Measurements from ENCODE around the gene TWF2.
A peak's percentile ranks its signal among the peaks of the same experiment; 100 is the strongest.

The TWF2 gene

DNA sequence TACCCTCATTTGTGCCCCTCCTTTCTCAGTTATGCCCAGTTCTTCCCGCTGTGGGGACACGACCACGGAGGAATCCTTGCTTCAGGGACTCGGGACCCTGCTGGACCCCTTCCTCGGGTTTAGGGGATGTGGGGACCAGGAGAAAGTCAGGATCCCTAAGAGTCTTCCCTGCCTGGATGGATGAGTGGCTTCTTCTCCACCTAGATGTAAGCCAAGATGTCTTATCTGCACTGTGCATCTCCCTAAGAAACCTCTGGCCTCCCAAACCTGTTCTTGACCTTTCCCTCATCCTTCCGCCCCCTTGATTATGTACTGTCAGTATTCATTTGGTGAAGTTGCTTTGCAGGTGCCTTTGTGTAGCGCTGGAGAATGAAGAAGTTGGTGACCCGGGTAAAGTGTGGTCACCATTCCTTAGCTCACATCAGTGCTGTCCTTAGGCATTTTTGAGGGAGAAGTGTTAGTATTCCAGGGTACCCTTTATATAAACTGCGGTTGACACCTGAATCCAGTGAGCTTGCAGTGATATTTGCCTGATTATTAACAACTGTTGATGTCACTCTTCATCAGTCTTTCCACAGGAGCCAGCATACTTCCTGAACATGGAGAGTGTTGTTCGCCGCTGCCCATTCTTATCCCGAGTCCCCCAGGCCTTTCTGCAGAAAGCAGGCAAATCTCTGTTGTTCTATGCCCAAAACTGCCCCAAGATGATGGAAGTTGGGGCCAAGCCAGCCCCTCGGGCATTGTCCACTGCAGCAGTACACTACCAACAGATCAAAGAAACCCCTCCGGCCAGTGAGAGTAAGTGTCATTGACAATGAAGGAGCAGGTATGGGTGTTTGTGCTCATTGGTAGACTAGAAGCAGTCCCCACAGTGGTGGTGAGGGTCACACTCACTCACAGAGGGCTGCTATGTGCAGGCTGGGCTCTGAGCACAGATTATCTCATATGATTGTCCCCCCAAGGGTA lies 40.0 kb downstream of the TWF2 start:
- no peak for DNase-seq

DNA sequence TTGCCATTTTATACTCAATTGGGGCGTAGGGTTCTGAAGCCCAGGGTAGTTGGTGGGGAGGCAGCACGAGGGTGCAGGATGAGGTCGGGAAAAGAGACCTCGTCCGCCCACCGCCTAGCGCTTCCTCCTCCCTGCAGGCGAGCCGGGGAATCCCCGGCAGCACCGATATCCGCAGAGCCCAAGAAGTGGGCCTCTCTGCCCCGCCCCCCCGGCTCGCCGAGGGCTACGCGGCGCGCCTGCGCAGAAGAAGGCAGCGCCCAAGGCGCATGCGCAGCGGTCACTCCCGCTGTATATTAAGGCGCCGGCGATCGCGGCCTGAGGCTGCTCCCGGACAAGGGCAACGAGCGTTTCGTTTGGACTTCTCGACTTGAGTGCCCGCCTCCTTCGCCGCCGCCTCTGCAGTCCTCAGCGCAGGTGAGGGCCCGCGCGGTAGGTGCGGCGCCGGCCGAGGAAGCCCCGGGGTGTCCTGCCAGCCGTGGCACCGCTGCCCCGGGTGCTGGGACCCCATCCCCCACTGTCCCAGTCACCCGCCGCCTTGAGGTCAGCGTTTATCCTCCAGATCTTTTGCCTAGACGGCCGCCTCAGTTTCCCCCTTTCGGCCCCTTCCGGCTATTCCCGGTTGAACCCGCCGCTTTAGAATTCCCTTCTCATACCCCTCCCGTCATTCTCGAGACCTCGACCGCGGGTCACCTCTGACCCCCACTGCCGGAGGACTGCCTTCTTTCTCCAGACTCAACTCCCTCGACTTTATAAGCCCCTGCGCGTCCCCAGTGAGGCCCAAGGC lies 40.9 kb downstream of the TWF2 start, which contains the start of gene ALAS1:
ALAS1 (plus strand) TSS at position 319 of the 784 bp plus-strand sequence. CDS start 1,082 bp downstream, outside the sequence.
- DNase-seq = peak; percentile 93

DNA sequence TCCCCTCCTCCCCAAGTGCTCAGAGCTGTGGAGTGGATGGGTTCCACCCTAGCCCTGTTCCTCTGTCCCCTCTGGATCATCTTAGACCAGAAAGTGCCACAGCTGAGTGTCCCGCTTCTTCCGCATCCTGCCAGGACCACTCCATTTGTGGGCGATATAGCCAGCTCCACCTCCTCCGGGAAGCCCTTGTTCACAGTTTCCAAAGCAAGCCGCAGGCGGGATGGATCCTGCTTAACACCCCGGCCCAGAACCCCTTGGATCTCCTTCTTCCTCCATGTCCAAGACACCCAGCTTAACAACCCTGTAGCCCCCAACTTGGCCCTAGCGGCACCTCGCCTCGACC lies 41.5 kb downstream of the TWF2 start:
- no peak for DNase-seq

DNA sequence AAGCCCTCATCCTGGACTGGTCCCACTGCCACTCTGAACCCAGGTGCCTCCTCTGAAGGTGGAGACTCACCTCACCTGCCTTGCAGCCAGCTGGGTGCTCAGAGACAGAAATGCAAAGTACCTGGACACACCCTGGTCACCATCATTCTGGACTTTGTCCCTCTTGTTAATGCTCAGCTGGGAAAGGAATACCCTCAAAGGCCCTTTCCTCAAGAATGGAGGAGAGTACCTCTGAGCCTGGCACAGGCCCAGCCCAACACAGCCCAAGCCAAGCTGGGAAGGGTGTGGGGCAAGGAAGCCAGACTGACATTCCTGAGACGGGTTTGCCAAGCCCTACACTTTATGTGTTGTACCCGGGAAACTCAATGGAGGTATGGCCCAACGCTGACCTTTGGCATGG lies 42.0 kb downstream of the TWF2 start:
- no peak for DNase-seq

DNA sequence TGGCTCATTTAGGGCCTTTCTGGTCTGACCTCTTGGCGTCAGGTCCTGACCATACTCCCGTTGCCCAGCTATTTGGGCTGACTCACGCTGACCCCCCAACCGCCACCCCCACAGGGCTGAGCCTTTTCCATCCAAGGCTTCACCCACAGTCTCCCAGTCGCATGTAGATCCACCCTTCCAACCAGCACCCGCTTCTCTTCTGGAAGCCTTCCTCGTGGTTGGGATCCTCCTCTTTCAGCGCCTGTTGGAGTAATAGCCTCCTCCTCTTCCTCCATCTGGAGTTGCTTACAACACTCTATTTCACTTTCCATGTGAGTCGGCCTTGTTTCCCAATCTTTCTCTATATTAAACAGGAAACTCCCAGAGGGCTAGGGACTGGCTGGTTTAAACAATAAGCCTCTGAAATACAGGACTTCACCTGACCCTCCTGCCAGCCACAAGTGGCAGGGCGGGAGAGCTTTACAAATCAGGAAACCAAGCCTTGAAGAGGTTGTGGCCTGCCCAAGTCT lies 43.1 kb downstream of the TWF2 start:
- no peak for DNase-seq

DNA sequence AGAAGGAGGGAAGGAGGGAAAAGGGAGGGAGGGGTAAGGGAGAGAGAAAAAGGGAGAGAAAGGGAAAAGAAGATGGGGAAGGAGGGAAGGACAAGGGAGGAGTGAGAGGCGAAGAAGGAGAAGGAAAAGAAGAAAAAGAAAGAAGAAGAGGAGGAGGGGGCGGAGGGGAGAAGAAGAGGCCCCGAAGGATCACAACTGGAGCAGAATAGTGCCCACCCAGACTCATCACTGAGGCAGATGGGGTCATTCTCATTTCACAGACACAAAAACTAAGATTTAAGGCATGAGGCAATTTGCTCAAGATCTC lies 43.7 kb downstream of the TWF2 start:
- no peak for DNase-seq

DNA sequence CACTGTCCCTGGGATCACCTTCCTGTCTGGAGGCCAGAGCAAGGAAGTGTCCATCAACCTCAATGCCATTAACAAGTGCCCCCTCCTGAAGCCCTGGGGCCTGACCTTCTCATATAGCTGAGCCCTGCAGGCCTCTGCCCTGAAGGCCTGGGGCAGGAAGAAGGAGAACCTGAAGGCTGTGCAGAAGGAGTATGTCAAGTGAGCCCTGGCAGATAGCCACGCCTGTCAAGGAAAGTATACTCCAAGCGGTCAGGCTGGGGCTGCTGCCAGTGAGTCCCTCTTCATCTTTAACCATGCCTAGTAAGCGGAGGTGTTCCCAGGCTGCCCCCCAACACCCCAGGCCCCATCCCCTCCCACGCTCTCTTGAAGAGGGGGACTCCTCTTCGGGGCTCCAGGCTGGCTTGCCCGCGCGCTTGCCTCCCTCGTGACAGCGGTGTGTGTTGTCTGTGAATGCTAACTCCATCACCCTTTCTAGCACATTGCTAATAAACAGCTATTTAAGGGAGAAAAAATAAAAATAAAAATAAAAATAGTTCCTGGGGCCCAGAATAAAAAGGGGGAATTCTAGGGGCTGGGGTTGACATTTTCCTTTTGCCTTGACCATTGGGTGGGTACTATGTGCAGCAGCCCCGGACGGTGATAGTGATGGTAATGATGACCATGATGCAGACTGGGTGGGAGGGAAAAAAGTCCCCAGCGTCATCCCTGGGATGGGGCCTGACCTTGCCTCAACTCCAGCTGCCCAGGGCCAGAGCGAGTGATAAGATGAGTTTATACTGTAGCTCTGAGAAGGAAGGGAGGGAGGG lies 44.3 kb downstream of the TWF2 start:
- DNase-seq = no peak

DNA sequence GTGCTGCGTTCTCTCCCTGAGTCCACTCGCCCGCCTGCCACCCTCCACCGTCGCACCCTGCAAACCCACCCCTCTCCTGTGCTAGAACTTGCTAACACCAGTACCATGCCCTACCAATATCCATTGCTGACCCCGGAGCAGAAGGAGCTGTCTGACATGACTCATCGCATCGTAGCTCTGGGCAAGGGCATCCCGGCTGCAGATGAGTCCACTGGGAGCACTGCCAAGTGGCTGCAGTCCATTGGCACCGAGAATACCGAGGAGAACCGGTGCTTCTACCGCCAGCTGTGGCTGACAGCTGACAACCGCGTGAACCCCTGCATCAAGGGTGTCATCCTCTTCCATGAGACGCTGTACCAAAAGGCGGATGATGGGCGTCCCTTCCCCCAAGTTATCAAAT lies 45.9 kb downstream of the TWF2 start:
- no peak for DNase-seq

DNA sequence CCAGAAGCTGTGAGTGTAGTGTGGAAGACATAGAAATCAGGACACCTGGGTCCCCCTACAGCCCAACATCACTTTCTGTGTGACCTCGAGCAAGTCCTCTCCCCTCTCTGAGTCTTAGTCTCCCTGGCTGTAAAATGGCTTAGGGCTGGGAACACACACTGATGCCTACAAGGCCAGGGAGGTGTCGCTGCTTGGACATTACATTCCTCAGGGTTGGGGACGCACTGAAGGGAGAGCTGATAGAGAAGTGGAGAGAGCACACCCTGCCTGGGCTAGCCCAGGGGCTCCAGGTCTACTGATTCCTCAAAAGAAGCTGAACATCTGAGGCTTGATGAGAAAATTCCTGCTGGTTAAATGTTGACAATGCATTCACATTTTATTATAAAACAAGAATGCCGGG lies 47.3 kb downstream of the TWF2 start:
- no peak for DNase-seq

DNA sequence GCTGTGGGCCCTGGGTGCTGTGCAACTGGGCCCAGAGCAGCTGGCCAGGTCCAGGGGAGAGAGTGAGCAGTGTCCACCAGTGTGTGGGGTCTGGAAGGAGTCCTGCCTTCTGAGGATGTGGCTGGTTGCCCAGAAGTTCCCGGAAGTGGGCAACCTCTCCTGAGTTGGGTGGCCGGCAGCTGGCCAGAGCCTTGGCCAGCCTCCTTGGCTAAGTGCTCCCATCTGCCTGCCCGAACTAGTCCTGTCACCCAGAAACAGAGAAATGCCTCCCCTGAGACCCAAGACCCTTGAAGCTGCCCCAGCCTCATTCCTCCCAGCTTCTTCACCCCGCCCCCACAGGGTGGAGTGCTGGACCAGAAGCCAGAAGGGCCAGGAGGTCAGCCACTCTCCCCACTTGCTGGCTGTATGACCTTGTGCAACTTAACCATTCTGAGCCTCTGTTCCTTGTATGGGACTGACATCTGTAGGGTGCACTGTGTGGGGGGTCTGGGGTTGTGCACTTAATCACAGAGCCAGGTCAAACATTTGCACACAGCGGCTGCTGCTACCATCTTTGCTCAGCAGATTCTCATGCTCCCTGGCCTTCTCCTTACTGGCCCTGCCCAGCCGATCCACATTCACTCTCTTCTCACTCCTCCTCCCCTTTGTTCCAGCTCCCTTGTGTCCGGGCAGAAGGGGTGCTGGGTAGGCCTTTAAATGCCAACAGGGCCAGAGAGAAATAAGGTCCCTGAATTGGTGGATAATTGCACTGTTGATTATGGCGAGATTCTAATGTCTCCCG lies 48.5 kb downstream of the TWF2 start:
- DNase-seq = no peak

DNA sequence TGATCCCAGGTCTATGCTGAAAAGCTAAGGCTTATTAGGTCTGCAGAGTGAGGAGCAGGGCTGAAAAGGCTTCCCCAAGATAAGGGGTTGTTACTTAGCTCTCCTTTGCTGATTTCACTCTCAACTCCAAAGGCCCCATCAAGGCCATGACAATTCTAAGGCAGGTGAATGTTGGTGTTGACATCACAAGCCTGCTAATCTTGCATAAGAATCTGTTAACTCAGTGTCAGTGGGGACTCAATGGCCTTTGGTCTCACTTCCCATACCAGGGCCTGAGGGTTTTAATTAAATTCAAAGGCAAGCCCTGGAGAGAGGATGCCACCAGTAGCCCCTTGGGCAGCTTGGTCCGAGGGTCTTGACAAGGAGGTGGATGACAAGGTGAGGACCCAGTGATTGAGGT lies 50.4 kb downstream of the TWF2 start:
- no peak for DNase-seq

DNA sequence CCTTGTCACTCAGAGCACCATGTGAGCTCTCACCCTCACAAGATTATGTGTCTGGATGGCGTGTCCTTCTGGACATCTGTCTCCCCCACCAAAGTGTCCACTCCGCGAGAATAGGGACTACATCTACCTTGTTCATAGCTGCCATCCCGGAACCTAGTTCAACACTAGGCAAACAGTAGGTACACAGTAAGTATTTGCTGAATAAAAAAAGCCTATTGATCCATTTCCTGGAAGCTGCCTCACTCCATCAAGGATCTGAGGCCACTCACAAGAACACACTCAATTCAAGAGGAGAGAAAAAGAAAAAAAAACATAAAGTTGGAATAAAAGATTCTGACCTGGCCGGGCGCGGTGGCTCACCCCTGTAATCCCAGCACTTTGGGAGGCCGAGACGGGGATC lies 52.2 kb downstream of the TWF2 start:
- DNase-seq = no peak

DNA sequence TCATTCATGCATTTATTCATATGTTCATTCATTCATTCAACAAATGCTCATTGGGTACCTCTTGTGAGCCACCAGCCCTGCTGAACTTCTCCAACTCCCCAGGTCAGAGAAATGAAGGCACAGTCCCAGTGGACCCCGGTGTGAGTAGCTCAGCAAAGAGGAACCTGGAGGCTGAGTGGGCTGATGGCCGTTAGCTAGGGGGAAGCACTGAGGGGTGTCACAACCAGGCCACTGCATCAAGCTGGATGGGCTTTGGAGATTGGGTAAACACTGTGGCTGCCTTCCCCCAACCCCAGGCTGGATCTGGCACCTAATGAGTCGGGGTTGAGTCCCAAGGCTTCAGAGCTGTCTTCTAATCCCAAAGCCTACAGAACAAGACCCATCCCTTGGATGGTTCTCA lies 53.1 kb downstream of the TWF2 start:
- no peak for DNase-seq

DNA sequence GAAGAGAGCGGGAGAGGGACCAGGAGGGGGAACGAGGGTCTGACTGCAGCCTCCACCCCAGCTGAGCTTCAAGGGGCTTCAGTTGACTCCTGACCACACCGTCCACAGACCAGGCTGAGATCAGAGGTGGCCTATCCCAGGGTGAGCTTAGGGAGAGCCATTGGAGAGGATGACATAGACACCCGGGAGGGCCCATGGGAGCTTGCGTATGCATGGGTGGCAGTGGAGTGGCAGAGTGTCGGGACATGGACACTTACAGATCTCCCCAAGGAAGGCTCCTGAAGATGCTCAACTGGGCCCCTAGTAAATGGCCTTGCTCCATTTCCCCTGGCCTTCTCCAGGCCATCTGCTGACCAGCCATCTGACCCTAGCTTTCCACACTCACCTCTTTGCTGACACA lies 53.6 kb downstream of the TWF2 start:
- DNase-seq = no peak

DNA sequence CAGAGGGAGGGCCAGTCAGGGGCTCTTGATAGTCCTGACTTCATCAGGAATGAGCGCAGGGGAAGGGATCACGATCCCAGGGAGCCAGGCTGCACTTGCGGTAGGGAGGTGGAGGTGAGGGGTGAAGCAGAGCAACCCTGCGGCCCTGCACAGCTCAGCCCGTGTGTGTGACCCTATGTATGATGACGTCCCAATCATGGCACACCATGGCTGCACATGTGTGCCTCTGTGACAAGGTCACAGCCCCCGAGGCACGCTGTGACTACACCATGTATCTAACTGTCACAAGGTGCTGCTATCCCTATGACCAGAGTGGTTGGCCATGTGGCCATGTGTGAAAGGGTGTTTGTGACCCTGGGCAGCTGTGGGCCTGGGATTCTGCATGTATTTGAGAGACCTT lies 54.3 kb downstream of the TWF2 start:
- DNase-seq = no peak

DNA sequence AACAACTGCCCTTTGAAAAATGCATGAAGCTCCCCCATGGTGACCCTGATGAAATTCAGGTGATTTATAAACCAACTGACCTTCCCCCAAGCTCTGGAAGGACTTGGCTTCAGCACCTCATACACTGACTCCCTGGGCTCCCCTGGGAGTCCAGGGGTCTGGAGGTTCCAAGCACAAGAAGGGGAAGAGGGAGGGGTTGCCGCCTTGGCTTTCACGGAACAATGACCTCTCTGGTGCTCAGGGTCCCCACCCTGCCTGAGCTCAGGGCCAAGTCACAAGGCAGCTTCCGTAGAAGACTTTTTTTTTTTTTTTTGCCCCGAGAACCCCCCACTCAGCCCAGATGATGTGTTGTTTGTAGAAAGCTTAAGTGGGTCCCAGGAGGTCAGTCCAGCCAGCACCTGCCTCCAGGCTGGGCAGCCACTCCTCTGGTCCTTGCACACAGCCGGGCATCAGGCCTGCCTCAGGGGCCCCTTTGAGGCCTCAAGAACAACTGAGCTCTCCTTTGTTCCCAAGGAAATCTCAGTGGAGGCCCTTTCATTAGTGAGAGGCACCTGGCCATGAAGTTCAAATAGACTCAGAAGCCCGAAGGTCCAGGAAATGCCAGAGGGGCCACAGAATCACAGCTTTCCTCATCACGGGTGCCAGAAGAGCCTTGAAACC lies 55.0 kb downstream of the TWF2 start:
- DNase-seq = no peak

DNA sequence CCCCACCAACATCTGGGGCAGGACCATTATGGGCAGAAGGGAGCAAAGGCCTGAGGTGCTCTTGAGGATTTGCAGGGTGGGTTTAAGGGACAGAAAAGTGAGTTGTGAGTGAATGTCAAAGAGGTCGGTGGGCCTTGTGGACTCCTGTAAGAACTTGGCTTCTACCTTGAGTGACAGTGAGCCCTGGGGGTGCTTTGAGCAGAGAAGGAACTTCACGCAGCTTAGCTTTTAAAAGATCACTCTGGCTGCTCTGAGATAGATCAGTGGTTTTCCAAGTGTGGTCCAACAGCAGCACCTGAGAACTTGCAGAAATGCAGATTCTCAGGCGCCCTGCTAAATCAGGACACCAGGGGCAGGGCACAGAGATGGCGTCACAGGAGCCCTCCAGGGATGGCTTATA lies 56.3 kb downstream of the TWF2 start:
- DNase-seq = no peak

DNA sequence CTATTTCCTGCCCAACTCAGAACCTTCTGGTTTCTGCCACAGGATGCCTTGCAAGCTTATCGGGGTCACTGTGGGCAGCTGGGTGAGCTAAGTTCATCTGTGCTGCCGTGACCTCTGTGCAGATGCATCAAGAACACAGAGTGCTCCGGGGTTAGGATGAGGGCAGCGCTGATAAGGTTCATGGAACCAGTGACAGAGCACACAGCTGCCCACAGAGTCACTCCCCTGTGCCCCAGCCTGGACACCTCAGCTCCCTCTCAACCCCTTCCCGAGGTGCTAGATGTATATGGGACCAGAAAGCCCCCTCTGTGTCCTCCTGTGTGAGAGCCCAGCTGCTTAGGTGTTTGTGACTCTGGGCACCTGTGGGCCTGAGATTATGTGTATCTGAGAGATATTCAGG lies 56.8 kb downstream of the TWF2 start:
- DNase-seq = no peak

DNA sequence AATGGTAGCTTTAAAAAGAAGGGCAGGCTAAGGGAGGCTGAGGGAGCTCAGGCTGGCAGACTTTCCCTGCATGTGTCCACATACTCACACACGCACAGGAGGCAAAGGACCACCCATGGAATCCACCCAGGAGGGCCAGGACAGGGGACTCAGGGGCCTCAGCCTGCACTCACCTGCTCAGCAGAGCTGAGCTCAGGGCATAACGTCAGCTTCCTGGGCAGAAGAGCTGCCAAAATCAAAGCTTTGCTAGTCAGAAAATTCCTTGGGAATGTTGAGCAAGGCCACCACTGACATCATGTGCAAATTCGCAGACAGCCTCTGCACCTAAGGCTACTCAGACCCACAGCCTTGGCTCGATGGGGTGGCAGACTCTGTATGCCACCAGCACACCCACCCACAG lies 57.4 kb downstream of the TWF2 start:
- no peak for DNase-seq

Measured in activated gamma-delta T cell treated with Interleukin-2 at 50 U/mL for 16 hours (primary cell).